Measurements from ENCODE around the gene TBXAS1.
A peak's percentile ranks its signal among the peaks of the same experiment; 100 is the strongest.

The TBXAS1 gene

GRCh38 chr7:139822855-139823254 is 6.2 kb upstream of the TBXAS1 start:
- in situ Hi-C loops (cut with HindIII; ENCODE audit: low sequenced_read_pairs) = no loop called here
- TF ChIP-seq CTCF (IDR thresholded peaks at IDR 0.05; ENCODE audit: low read depth, low read length) = no peak
- no peak overlapping the region for H3K4me3 ChIP-seq (ENCODE audit: low read depth, low read length)
- DNase-seq (ENCODE audit: low read depth, low spot score) = no peak

- no peak for DNase-seq (ENCODE audit: low read depth, low spot score)
- no peak overlapping the region for H3K4me3 ChIP-seq (ENCODE audit: low read depth, low read length)
- in situ Hi-C loops (cut with HindIII; ENCODE audit: low sequenced_read_pairs) = no loop called here
- TF ChIP-seq CTCF (IDR thresholded peaks at IDR 0.05; ENCODE audit: low read depth, low read length) = no peak
Observed at GRCh38 chr7:139823959-139824521, 5.0 kb upstream of the TBXAS1 start.

GRCh38 chr7:139825666-139826290 is 3.3 kb upstream of the TBXAS1 start:
- no peak overlapping the region for H3K4me3 ChIP-seq (ENCODE audit: low read depth, low read length)
- TF ChIP-seq CTCF (IDR thresholded peaks at IDR 0.05; ENCODE audit: low read depth, low read length) = no peak
- peak; percentile 65 for DNase-seq (ENCODE audit: low read depth, low spot score)
- in situ Hi-C loops (cut with HindIII; ENCODE audit: low sequenced_read_pairs) = no loop called here

- no peak for DNase-seq (ENCODE audit: low read depth, low spot score)
- H3K4me3 ChIP-seq (ENCODE audit: low read depth, low read length) = no peak overlapping the region
- no peak for TF ChIP-seq CTCF (IDR thresholded peaks at IDR 0.05; ENCODE audit: low read depth, low read length)
- in situ Hi-C loops (cut with HindIII; ENCODE audit: low sequenced_read_pairs) = no loop called here
Observed at GRCh38 chr7:139827042-139827441, 2.0 kb upstream of the TBXAS1 start.

- no peak overlapping the region for H3K4me3 ChIP-seq (ENCODE audit: low read depth, low read length)
- no peak for TF ChIP-seq CTCF (IDR thresholded peaks at IDR 0.05; ENCODE audit: low read depth, low read length)
- in situ Hi-C loops (cut with HindIII; ENCODE audit: low sequenced_read_pairs) = no loop called here
- no peak for DNase-seq (ENCODE audit: low read depth, low spot score)
Observed at GRCh38 chr7:139828446-139828845, 618 bp upstream of the TBXAS1 start.

GRCh38 chr7:139829775-139830117 is 682 bp downstream of the TBXAS1 start:
- TF ChIP-seq CTCF (IDR thresholded peaks at IDR 0.05; ENCODE audit: low read depth, low read length) = no peak
- no peak overlapping the region for H3K4me3 ChIP-seq (ENCODE audit: low read depth, low read length)
- peak; percentile 44 for DNase-seq (ENCODE audit: low read depth, low spot score)
- in situ Hi-C loops (cut with HindIII; ENCODE audit: low sequenced_read_pairs) = no loop called here

Data from astrocyte of the spinal cord (primary cell).